Measurements from ENCODE around the gene CTDSPL. TPM values are rescaled to one million over a fixed set of nuclear protein-coding genes. Genes with fewer than 3 reads are reported as not detected.

Gene CTDSPL
- total and polyA plus RNA-seq, 2 experiments from 2014 or later, result 7.1 to 33.4 TPM

DNA sequence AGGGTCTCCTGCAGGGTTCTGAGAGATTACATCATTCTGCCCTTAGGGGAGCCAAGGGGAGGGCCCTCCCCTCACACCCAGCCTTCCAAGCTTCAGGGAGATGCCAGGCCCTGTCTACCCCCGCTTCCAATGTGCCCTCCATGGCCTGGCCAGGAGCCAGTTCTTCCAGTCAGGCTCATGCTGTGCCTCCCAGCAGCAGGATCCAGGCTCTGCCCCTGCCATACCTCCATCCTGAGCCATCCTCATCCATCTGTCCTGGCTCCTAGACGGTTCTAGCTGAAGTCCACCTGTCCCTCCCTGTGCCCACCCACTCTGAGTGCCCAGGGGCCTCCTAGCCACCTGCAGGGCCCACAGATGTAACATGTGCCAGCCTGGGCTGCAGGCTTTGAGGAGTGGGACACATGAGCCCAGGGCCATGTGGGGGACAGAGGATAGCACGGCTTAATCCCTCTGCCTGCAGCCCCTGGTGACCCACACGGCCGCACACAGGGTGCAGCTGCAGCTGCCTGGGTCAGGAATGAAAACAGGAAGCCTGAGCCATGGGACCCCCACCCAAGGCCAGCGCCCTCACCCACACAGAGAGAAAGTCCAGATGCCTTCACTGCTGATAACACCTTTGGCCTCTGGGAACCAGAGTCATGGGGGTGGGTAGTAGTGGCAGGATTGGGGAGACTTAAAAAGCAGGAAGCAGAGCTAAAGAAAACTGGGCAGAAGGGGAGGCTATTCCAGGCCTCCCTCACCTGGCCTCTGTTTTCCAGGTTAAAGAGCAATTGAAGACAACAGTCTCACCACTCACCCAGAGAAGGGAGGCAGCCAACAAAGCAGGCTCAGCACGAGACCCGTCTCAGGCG lies 156.0 kb downstream of the CTDSPL start:
- H3F3A ChIP-seq (ENCODE audit: insufficient read depth), result no peaks in the 10 kb centered on the region
- H3K4me2 ChIP-seq (ENCODE audit: unreplicated experiment), result no peak overlapping the region
- 84% methylated on average over 9 of the region's 9 CpGs for WGBS, 2 experiments (ENCODE audit: low coverage in 1 of 2, low lambda C conversion rate in 2 of 2, missing lambda C conversion rate in 2 of 2)
- H3K9me2 ChIP-seq (ENCODE audit: insufficient read depth), result no peaks in the 10 kb centered on the region
- H3K27me3 ChIP-seq (replicated peaks; ENCODE audit: insufficient read depth), result no peaks in the 10 kb centered on the region
- no peaks in the 10 kb centered on the region for H3K79me2 ChIP-seq (ENCODE audit: insufficient read depth)
- in situ Hi-C loops (cut with MboI), result no loop called here
- H2AFZ ChIP-seq, result no peak overlapping the region
- no peak overlapping the region for H3K9ac ChIP-seq
- no peak overlapping the region for H3K4me3 ChIP-seq
- DNase-seq, result no peak
- TF ChIP-seq EZH2 (IDR thresholded peaks at IDR 0.05; ENCODE audit: insufficient read depth, poor library complexity, severe bottlenecking) (no peak), EZH2phosphoT487 (IDR thresholded peaks at IDR 0.05; ENCODE audit: insufficient read depth, low read depth) (no peak)
- H4K20me1 ChIP-seq (ENCODE audit: insufficient read depth), result no peaks in the 10 kb centered on the region
- no peaks in the 10 kb centered on the region for H3K4me1 ChIP-seq (ENCODE audit: insufficient read depth)
- no peaks in the 10 kb centered on the region for H3K9me3 ChIP-seq (ENCODE audit: low read depth)
- H3K36me3 ChIP-seq (ENCODE audit: low read depth), result peaks cover 13% of the 10 kb centered on the region
- no peak overlapping the region for H3K27ac ChIP-seq

- H3F3A ChIP-seq (ENCODE audit: insufficient read depth), result no peaks in the 10 kb centered on the region
- H3K4me1 ChIP-seq (ENCODE audit: insufficient read depth), result no peaks in the 10 kb centered on the region
- H3K9ac ChIP-seq, result no peak overlapping the region
- H3K4me3 ChIP-seq, result no peak overlapping the region
- H3K36me3 ChIP-seq (ENCODE audit: low read depth), result peaks cover 13% of the 10 kb centered on the region
- H3K4me2 ChIP-seq (ENCODE audit: unreplicated experiment), result no peak overlapping the region
- H3K27ac ChIP-seq, result no peak overlapping the region
- no peak for TF ChIP-seq EZH2 (IDR thresholded peaks at IDR 0.05; ENCODE audit: insufficient read depth, poor library complexity, severe bottlenecking)
- TF ChIP-seq EZH2phosphoT487 (IDR thresholded peaks at IDR 0.05; ENCODE audit: insufficient read depth, low read depth), result no peak
- 86% methylated on average over 13 of the region's 13 CpGs for WGBS, 2 experiments (ENCODE audit: low coverage in 1 of 2, low lambda C conversion rate in 2 of 2, missing lambda C conversion rate in 2 of 2)
- H2AFZ ChIP-seq, result no peak overlapping the region
- no peak for DNase-seq
- no peaks in the 10 kb centered on the region for H3K9me2 ChIP-seq (ENCODE audit: insufficient read depth)
- H3K79me2 ChIP-seq (ENCODE audit: insufficient read depth), result no peaks in the 10 kb centered on the region
- H4K20me1 ChIP-seq (ENCODE audit: insufficient read depth), result no peaks in the 10 kb centered on the region
- no peaks in the 10 kb centered on the region for H3K27me3 ChIP-seq (replicated peaks; ENCODE audit: insufficient read depth)
- in situ Hi-C loops (cut with MboI), result no loop called here
- H3K9me3 ChIP-seq (ENCODE audit: low read depth), result no peaks in the 10 kb centered on the region
Observed at GRCh38 chr3:38018296-38019266, 156.9 kb downstream of the CTDSPL start.

DNA sequence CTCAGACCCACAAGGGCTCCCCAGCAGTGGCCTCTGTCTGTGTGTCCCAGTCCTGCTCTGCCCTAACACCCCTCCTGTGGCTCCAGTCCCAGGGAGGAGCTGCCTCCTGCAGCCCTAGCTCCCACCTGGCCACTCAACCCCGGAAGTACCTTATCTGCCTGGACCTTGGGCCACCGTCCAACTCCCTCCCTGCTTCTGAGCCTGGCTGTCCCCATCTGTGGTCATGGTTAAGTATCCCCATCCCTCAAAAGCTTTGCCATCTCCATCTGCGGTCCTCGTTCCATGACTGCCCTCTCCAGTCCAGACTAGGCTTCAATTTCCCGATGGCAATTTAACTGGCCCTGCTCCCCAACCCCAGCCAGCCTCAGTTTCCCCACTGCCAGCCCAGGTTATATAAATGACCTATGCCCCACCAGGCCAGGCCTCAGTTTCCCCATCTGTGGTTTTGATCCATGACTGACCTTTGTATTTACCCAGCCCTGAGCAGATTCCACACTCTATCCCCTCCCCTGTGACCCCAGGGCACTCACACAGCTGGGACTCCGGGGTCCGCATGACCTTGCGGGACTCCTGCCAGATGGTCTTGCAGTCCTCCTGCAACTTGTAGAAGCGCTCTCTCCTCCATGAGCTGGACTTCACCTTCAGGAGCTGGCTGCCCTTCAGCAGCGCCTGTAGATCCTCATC lies 158.1 kb downstream of the CTDSPL start:
- no peak overlapping the region for H3K27ac ChIP-seq
- H3K36me3 ChIP-seq (ENCODE audit: low read depth), result peaks cover 7% of the 10 kb centered on the region
- 89 to 93% methylated on average over 10 of the region's 10 CpGs for WGBS, 2 experiments (ENCODE audit: low coverage in 1 of 2, low lambda C conversion rate in 2 of 2, missing lambda C conversion rate in 2 of 2)
- TF ChIP-seq EZH2phosphoT487 (IDR thresholded peaks at IDR 0.05; ENCODE audit: insufficient read depth, low read depth) (no peak), EZH2 (IDR thresholded peaks at IDR 0.05; ENCODE audit: insufficient read depth, poor library complexity, severe bottlenecking) (no peak)
- H3K79me2 ChIP-seq (ENCODE audit: insufficient read depth), result no peaks in the 10 kb centered on the region
- H3K9me2 ChIP-seq (ENCODE audit: insufficient read depth), result no peaks in the 10 kb centered on the region
- no peaks in the 10 kb centered on the region for H3K4me1 ChIP-seq (ENCODE audit: insufficient read depth)
- H3K9ac ChIP-seq, result no peak overlapping the region
- H3F3A ChIP-seq (ENCODE audit: insufficient read depth), result no peaks in the 10 kb centered on the region
- H2AFZ ChIP-seq, result no peak overlapping the region
- no peaks in the 10 kb centered on the region for H3K27me3 ChIP-seq (replicated peaks; ENCODE audit: insufficient read depth)
- no peaks in the 10 kb centered on the region for H3K9me3 ChIP-seq (ENCODE audit: low read depth)
- DNase-seq, result no peak
- H3K4me3 ChIP-seq, result no peak overlapping the region
- H4K20me1 ChIP-seq (ENCODE audit: insufficient read depth), result no peaks in the 10 kb centered on the region
- in situ Hi-C loops (cut with MboI), result no loop called here
- H3K4me2 ChIP-seq (ENCODE audit: unreplicated experiment), result no peak overlapping the region

DNA sequence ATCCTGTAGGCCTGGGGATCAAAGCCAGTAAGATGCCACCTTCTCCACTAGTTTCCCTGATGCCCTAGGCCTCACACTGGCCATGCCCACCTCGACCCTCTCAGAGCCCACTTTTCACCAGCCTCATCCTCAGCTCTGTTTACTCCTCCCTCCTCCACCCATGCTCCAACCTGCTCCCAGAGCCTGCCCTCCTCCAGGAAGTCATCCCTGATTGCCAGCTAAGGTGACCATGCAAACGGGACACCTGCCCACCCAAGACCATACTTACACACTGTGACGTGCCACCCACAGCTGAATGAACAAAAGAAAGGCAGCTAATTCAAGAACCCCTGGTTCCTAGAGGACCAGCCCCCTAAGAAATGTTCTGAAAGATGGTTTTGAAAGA lies 158.7 kb downstream of the CTDSPL start:
- H3K36me3 ChIP-seq (ENCODE audit: low read depth), result peaks cover 1% of the 10 kb centered on the region
- H2AFZ ChIP-seq, result no peak overlapping the region
- TF ChIP-seq EZH2phosphoT487 (IDR thresholded peaks at IDR 0.05; ENCODE audit: insufficient read depth, low read depth), result no peak
- H3K9me2 ChIP-seq (ENCODE audit: insufficient read depth), result no peaks in the 10 kb centered on the region
- H3K4me2 ChIP-seq (ENCODE audit: unreplicated experiment), result no peak overlapping the region
- H3K4me3 ChIP-seq, result no peak overlapping the region
- in situ Hi-C loops (cut with MboI), result no loop called here
- H3K9me3 ChIP-seq (ENCODE audit: low read depth), result no peaks in the 10 kb centered on the region
- H3F3A ChIP-seq (ENCODE audit: insufficient read depth), result peaks cover under 1% of the 10 kb centered on the region
- H3K27ac ChIP-seq, result no peak overlapping the region
- no peaks in the 10 kb centered on the region for H3K79me2 ChIP-seq (ENCODE audit: insufficient read depth)
- DNase-seq, result no peak
- peaks cover under 1% of the 10 kb centered on the region for H3K4me1 ChIP-seq (ENCODE audit: insufficient read depth)
- no peaks in the 10 kb centered on the region for H4K20me1 ChIP-seq (ENCODE audit: insufficient read depth)
- H3K27me3 ChIP-seq (replicated peaks; ENCODE audit: insufficient read depth), result no peaks in the 10 kb centered on the region
- no peak overlapping the region for H3K9ac ChIP-seq
- WGBS, 2 experiments (ENCODE audit: low coverage in 1 of 2, low lambda C conversion rate in 2 of 2, missing lambda C conversion rate in 2 of 2), result 71 to 73% methylated on average over 3 of the region's 3 CpGs
